Measurements from ENCODE around the gene PAF1. TPM values are rescaled to one million over a fixed set of nuclear protein-coding genes. Genes with fewer than 3 reads are reported as not detected.

Gene PAF1
- total and polyA plus RNA-seq, 2 donors from 2014 or later, result 37.1 to 54.0 TPM

- FAIRE-seq (no peak), DNase-seq (no peak)
- peaks cover 0 to 19% (median 14%) of the 10 kb centered on the region in 3 donors for H3K4me1 ChIP-seq (ENCODE audit: control insufficient read depth in 2 of 3, insufficient read depth in 2 of 3, low read depth in 1 of 3, low read length in 3 of 3)
- intact Hi-C loops (cut with DNase I), result no loop called here
- no peak overlapping the region for H3K27ac ChIP-seq (ENCODE audit: low read depth in 2 of 2, low read length in 2 of 2)
- TF ChIP-seq CTCF (IDR thresholded peaks at IDR 0.05; ENCODE audit: borderline replicate concordance, extremely low read depth, insufficient read depth), result no peak
- H3K9me3 ChIP-seq (ENCODE audit: control insufficient read depth in 2 of 3, insufficient read depth in 1 of 3, low read length in 3 of 3), result no peaks in the 10 kb centered on the region
- peaks cover 7 to 24% (median 9%) of the 10 kb centered on the region in 3 donors for H3K36me3 ChIP-seq (ENCODE audit: control insufficient read depth in 2 of 3, insufficient read depth in 3 of 3, low read length in 3 of 3)
- no peak overlapping the region for H3K4me3 ChIP-seq (ENCODE audit: low read length in 3 of 3)
- no peaks in the 10 kb centered on the region for H3K27me3 ChIP-seq (ENCODE audit: control insufficient read depth, insufficient read depth, low read length)
- H3K9ac ChIP-seq (ENCODE audit: low read length in 3 of 3), result no peak overlapping the region
Measured at GRCh38 chr19:39433480-39434079, 42.7 kb upstream of the PAF1 start.

- Histone ChIP-seq H3K4me1 (ENCODE audit: control insufficient read depth in 2 of 3, insufficient read depth in 2 of 3, low read depth in 1 of 3, low read length in 3 of 3) (peaks cover 0 to 21% (median 16%) of the 10 kb centered on the region in 3 donors), H3K36me3 (ENCODE audit: control insufficient read depth in 2 of 3, insufficient read depth in 3 of 3, low read length in 3 of 3) (peaks cover 7 to 24% (median 9%) of the 10 kb centered on the region in 3 donors), H3K9ac (ENCODE audit: low read length in 3 of 3) (no peak overlapping the region), H3K27me3 (ENCODE audit: control insufficient read depth, insufficient read depth, low read length) (no peaks in the 10 kb centered on the region), H3K27ac (ENCODE audit: low read depth in 2 of 2, low read length in 2 of 2) (no peak overlapping the region), H3K9me3 (ENCODE audit: control insufficient read depth in 2 of 3, insufficient read depth in 1 of 3, low read length in 3 of 3) (no peaks in the 10 kb centered on the region), H3K4me3 (ENCODE audit: low read length in 3 of 3) (no peak overlapping the region)
- intact Hi-C loops (cut with DNase I), result no loop called here
- no peak for FAIRE-seq
- no peak for TF ChIP-seq CTCF (IDR thresholded peaks at IDR 0.05; ENCODE audit: borderline replicate concordance, extremely low read depth, insufficient read depth)
- no peak for DNase-seq
Measured at GRCh38 chr19:39432677-39433025, 41.7 kb upstream of the PAF1 start.

GRCh38 chr19:39430675-39431593 lies 40.0 kb upstream of the PAF1 start:
- intact Hi-C loops (cut with DNase I), result no loop called here
- Histone ChIP-seq H3K4me3 (ENCODE audit: low read length in 3 of 3) (no peak overlapping the region), H3K9ac (ENCODE audit: low read length in 3 of 3) (no peak overlapping the region), H3K9me3 (ENCODE audit: control insufficient read depth in 2 of 3, insufficient read depth in 1 of 3, low read length in 3 of 3) (no peaks in the 10 kb centered on the region), H3K36me3 (ENCODE audit: control insufficient read depth in 2 of 3, insufficient read depth in 3 of 3, low read length in 3 of 3) (peaks cover 7 to 24% (median 9%) of the 10 kb centered on the region in 3 donors), H3K27me3 (ENCODE audit: control insufficient read depth, insufficient read depth, low read length) (no peaks in the 10 kb centered on the region), H3K27ac (ENCODE audit: low read depth in 2 of 2, low read length in 2 of 2) (peak overlapping the region in 1 of 2 donors; percentile 8), H3K4me1 (ENCODE audit: control insufficient read depth in 2 of 3, insufficient read depth in 2 of 3, low read depth in 1 of 3, low read length in 3 of 3) (peaks cover 0 to 15% (median 11%) of the 10 kb centered on the region in 3 donors)
- FAIRE-seq (no peak), DNase-seq (no peak)
- no peak for TF ChIP-seq CTCF (IDR thresholded peaks at IDR 0.05; ENCODE audit: borderline replicate concordance, extremely low read depth, insufficient read depth)

Data from kidney (tissue), 14 donors.